GM23338 (cell line): ENCODE results near the gene ITGB5. TPM values are rescaled to one million over a fixed set of nuclear protein-coding genes. Genes with fewer than 3 reads are reported as not detected.

Source experiments
- ATAC-seq: fragments of 200-7000 bp; cut with Tn5 transposase; 3 replicates; pipeline ENCODE4 v1.9.1; 2020
- DNase-seq: peaks from one replicate; pipeline ENCODE4 v3.0.0-alpha.2; 2015; ENCODE audit warnings: low spot score
- H2AFZ ChIP-seq: fragments of 200-600 bp; sonication (generic); 2 replicates; pipeline ENCODE4 v1.8.0; 2016; ENCODE audit warnings: antibody characterized with exemption, mild to moderate bottlenecking, moderate library complexity
- H3F3A ChIP-seq: fragments of 200-600 bp; sonication (generic); replicated peaks from 2 replicates; pipeline ENCODE4 v1.8.0; 2017; ENCODE audit warnings: antibody characterized with exemption, mixed run types, low read depth
- H3K27ac ChIP-seq: fragments of 200-600 bp; sonication (generic); 2 replicates; pipeline ENCODE4 v1.6.1; 2016; ENCODE audit warnings: low read depth
- H3K27me3 ChIP-seq: fragments of 200-600 bp; sonication (generic); 2 replicates; pipeline ENCODE4 v1.8.0; 2016; ENCODE audit warnings: mild to moderate bottlenecking, mixed run types, moderate library complexity; ENCODE audit not compliant: insufficient read depth
- H3K36me3 ChIP-seq: fragments of 200-600 bp; sonication (generic); 2 replicates; pipeline ENCODE4 v1.8.0; 2016; ENCODE audit warnings: mild to moderate bottlenecking; ENCODE audit not compliant: insufficient read depth
- H3K4me1 ChIP-seq: fragments of 200-600 bp; sonication (generic); 2 replicates; pipeline ENCODE4 v1.8.0; 2016; ENCODE audit warnings: mild to moderate bottlenecking, moderate library complexity; ENCODE audit not compliant: insufficient read depth
- H3K4me2 ChIP-seq: fragments of 200-600 bp; sonication (generic); 2 replicates; pipeline ENCODE4 v1.7.1; 2017; ENCODE audit warnings: mixed run types
- H3K4me3 ChIP-seq: fragments of 200-600 bp; sonication (generic); 2 replicates; pipeline ENCODE4 v1.6.1; 2016; ENCODE audit warnings: mixed run types
- H3K79me2 ChIP-seq: fragments of 200-600 bp; sonication (generic); replicated peaks from 2 replicates; pipeline ENCODE4 v1.8.0; 2017; ENCODE audit warnings: mild to moderate bottlenecking; ENCODE audit not compliant: insufficient read depth
- H3K9me2 ChIP-seq: fragments of 200-600 bp; sonication (generic); 2 replicates; pipeline ENCODE4 v1.8.0; 2017; ENCODE audit not compliant: insufficient read depth
- H4K20me1 ChIP-seq: fragments of 200-600 bp; sonication (generic); replicated peaks from 2 replicates; pipeline ENCODE4 v1.8.0; 2017; ENCODE audit warnings: mild to moderate bottlenecking; ENCODE audit not compliant: insufficient read depth
- H3K27ac Mint-ChIP-seq: 2 replicates; pipeline ENCODE4 v1.8.0; 2020; ENCODE audit warnings: inconsistent platforms, mild to moderate bottlenecking, moderate library complexity, mixed read lengths
- H3K27me3 Mint-ChIP-seq: 3 replicates; pipeline ENCODE4 v1.8.0; 2022; ENCODE audit warnings: low read depth, mild to moderate bottlenecking, moderate library complexity, mixed read lengths, inconsistent platforms; ENCODE audit not compliant: insufficient read depth, poor library complexity
- H3K36me3 Mint-ChIP-seq: 3 replicates; pipeline ENCODE4 v1.8.0; 2021; ENCODE audit warnings: low read depth, mild to moderate bottlenecking, inconsistent platforms, moderate library complexity, mixed read lengths
- H3K4me1 Mint-ChIP-seq: 3 replicates; pipeline ENCODE4 v1.8.0; 2020; ENCODE audit warnings: mild to moderate bottlenecking, inconsistent platforms, mixed read lengths
- H3K4me3 Mint-ChIP-seq: 3 replicates; pipeline ENCODE4 v1.8.0; 2021; ENCODE audit warnings: moderate library complexity, mild to moderate bottlenecking, inconsistent platforms, mixed read lengths
- H3K9me3 Mint-ChIP-seq: 3 replicates; pipeline ENCODE4 v1.8.0; 2020; ENCODE audit warnings: moderate library complexity, mild to moderate bottlenecking, inconsistent platforms, mixed read lengths
- EZH2phosphoT487 ChIP-seq: fragments of 200-600 bp; sonication (generic); IDR thresholded peaks from one replicate; pipeline ENCODE4 v1.8.1; 2018; ENCODE audit warnings: antibody characterized with exemption; ENCODE audit not compliant: unreplicated experiment
- POLR2AphosphoS5 ChIP-seq: IDR thresholded peaks from 2 replicates; pipeline ENCODE4 v1.6.1; 2016; ENCODE audit warnings: antibody characterized with exemption, low read depth
- polyA plus RNA-seq: library from polyadenylated mRNA; unstranded; fragments of >200 nt; fragmentation: Nextera tagmentation; extraction: Ambion mirVana; gene quantifications from 2 replicates; pipeline ENCODE4 v1.2.1, GENCODE V29; 2016
- total RNA-seq: library from RNA; depleted of rRNA; stranded (reverse); fragments of >200 nt; shearing (Covaris generic); gene quantifications from 2 replicates; pipeline ENCODE4 v1.2.3, GENCODE V29; 2014
- TF ChIP-seq, protein P1 (sequence below), 2 experiments: fragments of 200-600 bp in 1 of 2; sonication (generic) in 1 of 2; conservative IDR thresholded peaks; 2 replicates each; pipeline versions ENCODE4 v1.5.1 to v1.6.1; 2016 to 2017; ENCODE audit warnings: antibody characterized with exemption in 2 of 2, low read depth in 2 of 2, mild to moderate bottlenecking in 2 of 2, moderate library complexity in 1 of 2
- TF ChIP-seq, protein P2 (sequence below): fragments of 250-450 bp; sonication (Bioruptor Pico); IDR thresholded peaks from 2 replicates; pipeline ENCODE4 v1.5.0; 2020; ENCODE audit warnings: mild to moderate bottlenecking, moderate library complexity

Gene ITGB5
- total and polyA plus RNA-seq, 2 experiments from 2014 or later = 68.2 to 269 TPM

DNA sequence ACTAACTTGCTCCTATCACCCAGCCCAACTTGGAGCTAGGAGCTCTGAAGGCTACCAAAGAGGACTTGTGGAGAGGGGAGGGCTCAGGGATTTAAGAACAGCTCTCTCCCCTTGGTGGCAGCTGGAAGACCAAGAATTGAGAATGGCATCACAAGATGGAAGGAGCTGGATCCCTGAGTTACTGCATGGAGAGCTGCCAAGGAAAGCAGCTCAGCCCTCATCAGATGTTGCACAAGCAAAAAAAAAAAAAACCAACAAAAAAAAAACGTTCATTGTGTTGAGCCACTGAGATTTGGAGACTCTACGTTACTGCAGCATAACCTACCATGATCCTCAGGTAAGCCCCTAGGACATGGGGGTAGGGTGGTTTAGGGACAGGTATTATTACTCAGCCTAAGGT is 41.0 kb downstream of the ITGB5 start:
- Mint-ChIP-seq H3K4me1 (peaks cover 9% of the 10 kb centered on the region), H3K9me3 (no peaks in the 10 kb centered on the region), H3K4me3 (no peak overlapping the region), H3K27me3 (no peaks in the 10 kb centered on the region), H3K36me3 (peaks cover 64% of the 10 kb centered on the region), H3K27ac (no peak overlapping the region)
- no peak overlapping the region for H3K4me3 ChIP-seq
- H3K27me3 ChIP-seq = no peaks in the 10 kb centered on the region
- no peak overlapping the region for H3K4me2 ChIP-seq
- peak overlapping the region; percentile 79 for H3K27ac ChIP-seq
- H3K79me2 ChIP-seq = peaks cover 78% of the 10 kb centered on the region
- peaks cover 30% of the 10 kb centered on the region; the same call in 1 of the 2 replicates for H4K20me1 ChIP-seq
- H2AFZ ChIP-seq = no peak overlapping the region
- H3K4me1 ChIP-seq = peaks cover 18% of the 10 kb centered on the region
- H3K9me2 ChIP-seq = no peaks in the 10 kb centered on the region
- TF ChIP-seq, protein P1, sequence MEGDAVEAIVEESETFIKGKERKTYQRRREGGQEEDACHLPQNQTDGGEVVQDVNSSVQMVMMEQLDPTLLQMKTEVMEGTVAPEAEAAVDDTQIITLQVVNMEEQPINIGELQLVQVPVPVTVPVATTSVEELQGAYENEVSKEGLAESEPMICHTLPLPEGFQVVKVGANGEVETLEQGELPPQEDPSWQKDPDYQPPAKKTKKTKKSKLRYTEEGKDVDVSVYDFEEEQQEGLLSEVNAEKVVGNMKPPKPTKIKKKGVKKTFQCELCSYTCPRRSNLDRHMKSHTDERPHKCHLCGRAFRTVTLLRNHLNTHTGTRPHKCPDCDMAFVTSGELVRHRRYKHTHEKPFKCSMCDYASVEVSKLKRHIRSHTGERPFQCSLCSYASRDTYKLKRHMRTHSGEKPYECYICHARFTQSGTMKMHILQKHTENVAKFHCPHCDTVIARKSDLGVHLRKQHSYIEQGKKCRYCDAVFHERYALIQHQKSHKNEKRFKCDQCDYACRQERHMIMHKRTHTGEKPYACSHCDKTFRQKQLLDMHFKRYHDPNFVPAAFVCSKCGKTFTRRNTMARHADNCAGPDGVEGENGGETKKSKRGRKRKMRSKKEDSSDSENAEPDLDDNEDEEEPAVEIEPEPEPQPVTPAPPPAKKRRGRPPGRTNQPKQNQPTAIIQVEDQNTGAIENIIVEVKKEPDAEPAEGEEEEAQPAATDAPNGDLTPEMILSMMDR (conservative IDR thresholded peaks at IDR 0.05; ENCODE audit: low read depth in 2 of 2) = no peak
- TF ChIP-seq EZH2phosphoT487 = no peak
- TF ChIP-seq, protein P2, sequence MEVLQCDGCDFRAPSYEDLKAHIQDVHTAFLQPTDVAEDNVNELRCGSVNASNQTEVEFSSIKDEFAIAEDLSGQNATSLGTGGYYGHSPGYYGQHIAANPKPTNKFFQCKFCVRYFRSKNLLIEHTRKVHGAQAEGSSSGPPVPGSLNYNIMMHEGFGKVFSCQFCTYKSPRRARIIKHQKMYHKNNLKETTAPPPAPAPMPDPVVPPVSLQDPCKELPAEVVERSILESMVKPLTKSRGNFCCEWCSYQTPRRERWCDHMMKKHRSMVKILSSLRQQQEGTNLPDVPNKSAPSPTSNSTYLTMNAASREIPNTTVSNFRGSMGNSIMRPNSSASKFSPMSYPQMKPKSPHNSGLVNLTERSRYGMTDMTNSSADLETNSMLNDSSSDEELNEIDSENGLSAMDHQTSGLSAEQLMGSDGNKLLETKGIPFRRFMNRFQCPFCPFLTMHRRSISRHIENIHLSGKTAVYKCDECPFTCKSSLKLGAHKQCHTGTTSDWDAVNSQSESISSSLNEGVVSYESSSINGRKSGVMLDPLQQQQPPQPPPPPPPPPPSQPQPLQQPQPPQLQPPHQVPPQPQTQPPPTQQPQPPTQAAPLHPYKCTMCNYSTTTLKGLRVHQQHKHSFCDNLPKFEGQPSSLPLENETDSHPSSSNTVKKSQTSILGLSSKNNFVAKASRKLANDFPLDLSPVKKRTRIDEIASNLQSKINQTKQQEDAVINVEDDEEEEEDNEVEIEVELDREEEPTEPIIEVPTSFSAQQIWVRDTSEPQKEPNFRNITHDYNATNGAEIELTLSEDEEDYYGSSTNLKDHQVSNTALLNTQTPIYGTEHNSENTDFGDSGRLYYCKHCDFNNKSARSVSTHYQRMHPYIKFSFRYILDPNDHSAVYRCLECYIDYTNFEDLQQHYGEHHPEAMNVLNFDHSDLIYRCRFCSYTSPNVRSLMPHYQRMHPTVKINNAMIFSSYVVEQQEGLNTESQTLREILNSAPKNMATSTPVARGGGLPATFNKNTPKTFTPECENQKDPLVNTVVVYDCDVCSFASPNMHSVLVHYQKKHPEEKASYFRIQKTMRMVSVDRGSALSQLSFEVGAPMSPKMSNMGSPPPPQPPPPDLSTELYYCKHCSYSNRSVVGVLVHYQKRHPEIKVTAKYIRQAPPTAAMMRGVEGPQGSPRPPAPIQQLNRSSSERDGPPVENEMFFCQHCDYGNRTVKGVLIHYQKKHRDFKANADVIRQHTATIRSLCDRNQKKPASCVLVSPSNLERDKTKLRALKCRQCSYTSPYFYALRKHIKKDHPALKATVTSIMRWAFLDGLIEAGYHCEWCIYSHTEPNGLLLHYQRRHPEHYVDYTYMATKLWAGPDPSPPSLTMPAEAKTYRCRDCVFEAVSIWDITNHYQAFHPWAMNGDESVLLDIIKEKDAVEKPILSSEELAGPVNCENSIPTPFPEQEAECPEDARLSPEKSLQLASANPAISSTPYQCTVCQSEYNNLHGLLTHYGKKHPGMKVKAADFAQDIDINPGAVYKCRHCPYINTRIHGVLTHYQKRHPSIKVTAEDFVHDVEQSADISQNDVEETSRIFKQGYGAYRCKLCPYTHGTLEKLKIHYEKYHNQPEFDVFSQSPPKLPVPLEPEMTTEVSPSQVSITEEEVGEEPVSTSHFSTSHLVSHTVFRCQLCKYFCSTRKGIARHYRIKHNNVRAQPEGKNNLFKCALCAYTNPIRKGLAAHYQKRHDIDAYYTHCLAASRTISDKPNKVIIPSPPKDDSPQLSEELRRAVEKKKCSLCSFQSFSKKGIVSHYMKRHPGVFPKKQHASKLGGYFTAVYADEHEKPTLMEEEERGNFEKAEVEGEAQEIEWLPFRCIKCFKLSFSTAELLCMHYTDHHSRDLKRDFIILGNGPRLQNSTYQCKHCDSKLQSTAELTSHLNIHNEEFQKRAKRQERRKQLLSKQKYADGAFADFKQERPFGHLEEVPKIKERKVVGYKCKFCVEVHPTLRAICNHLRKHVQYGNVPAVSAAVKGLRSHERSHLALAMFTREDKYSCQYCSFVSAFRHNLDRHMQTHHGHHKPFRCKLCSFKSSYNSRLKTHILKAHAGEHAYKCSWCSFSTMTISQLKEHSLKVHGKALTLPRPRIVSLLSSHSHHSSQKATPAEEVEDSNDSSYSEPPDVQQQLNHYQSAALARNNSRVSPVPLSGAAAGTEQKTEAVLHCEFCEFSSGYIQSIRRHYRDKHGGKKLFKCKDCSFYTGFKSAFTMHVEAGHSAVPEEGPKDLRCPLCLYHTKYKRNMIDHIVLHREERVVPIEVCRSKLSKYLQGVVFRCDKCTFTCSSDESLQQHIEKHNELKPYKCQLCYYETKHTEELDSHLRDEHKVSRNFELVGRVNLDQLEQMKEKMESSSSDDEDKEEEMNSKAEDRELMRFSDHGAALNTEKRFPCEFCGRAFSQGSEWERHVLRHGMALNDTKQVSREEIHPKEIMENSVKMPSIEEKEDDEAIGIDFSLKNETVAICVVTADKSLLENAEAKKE (CRISPR knock-in tag) = no peak
- no peak for TF ChIP-seq POLR2AphosphoS5
- peaks cover 32% of the 10 kb centered on the region for H3K36me3 ChIP-seq
- ATAC-seq (no peak), DNase-seq (no peak)
- H3F3A ChIP-seq = 0 out of 2 replicates have a peak, but pooled peaks cover 16% of the 10 kb centered on the region
